ENCODE results near the gene PCDHGB3.

Gene PCDHGB3

GRCh38 chr5:141349917-141350619, 20.0 kb upstream of the PCDHGB3 start, which contains the start of gene PCDHGB1:
TSS of gene PCDHGB1 (plus strand) at chr5:141350099. CDS start at chr5:141350261, 162 bp downstream.
- ChIA-PET CTCF (interaction anchor here (0.6 to 3.2 kb wide), 13 partner anchors 8 to 214 kb away, joined by 3 to 14 read pairs (median 4); partner anchors contain the start of genes PCDHB14, PCDHGA1, PCDHGA10 and PCDHGA2), POLR2A (no interaction called here)
- TF ChIP-seq, protein P1, sequence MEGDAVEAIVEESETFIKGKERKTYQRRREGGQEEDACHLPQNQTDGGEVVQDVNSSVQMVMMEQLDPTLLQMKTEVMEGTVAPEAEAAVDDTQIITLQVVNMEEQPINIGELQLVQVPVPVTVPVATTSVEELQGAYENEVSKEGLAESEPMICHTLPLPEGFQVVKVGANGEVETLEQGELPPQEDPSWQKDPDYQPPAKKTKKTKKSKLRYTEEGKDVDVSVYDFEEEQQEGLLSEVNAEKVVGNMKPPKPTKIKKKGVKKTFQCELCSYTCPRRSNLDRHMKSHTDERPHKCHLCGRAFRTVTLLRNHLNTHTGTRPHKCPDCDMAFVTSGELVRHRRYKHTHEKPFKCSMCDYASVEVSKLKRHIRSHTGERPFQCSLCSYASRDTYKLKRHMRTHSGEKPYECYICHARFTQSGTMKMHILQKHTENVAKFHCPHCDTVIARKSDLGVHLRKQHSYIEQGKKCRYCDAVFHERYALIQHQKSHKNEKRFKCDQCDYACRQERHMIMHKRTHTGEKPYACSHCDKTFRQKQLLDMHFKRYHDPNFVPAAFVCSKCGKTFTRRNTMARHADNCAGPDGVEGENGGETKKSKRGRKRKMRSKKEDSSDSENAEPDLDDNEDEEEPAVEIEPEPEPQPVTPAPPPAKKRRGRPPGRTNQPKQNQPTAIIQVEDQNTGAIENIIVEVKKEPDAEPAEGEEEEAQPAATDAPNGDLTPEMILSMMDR (IDR thresholded peaks at IDR 0.05; ENCODE audit: control extremely low read depth, extremely low read depth, low read depth, missing control alignments), result peak; percentile 62
- peak; percentile 68 for DNase-seq (ENCODE audit: extremely low spot score)

DNA sequence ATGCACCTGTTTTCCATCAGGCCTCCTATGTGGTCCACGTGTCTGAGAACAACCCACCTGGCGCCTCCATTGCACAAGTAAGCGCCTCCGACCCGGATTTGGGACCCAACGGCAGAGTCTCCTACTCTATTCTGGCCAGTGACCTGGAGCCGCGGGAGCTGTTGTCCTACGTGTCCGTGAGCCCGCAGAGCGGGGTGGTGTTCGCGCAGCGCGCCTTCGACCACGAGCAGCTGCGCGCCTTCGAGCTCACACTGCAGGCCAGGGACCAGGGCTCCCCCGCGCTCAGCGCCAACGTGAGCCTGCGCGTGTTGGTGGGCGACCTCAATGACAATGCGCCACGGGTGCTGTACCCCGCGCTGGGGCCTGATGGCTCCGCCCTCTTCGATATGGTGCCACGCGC, 18.5 kb upstream of the PCDHGB3 start:
- TF ChIP-seq, protein P1 (IDR thresholded peaks at IDR 0.05; ENCODE audit: control extremely low read depth, extremely low read depth, low read depth, missing control alignments), result no peak
- ChIA-PET CTCF (interaction anchor here (1.1 to 3.2 kb wide), 6 partner anchors 21 to 212 kb away, joined by 3 to 14 read pairs (median 6); partner anchors contain the start of genes PCDHGA1, PCDHGA10 and TAF7), POLR2A (no interaction called here)
- no peak for DNase-seq (ENCODE audit: extremely low spot score)

DNA sequence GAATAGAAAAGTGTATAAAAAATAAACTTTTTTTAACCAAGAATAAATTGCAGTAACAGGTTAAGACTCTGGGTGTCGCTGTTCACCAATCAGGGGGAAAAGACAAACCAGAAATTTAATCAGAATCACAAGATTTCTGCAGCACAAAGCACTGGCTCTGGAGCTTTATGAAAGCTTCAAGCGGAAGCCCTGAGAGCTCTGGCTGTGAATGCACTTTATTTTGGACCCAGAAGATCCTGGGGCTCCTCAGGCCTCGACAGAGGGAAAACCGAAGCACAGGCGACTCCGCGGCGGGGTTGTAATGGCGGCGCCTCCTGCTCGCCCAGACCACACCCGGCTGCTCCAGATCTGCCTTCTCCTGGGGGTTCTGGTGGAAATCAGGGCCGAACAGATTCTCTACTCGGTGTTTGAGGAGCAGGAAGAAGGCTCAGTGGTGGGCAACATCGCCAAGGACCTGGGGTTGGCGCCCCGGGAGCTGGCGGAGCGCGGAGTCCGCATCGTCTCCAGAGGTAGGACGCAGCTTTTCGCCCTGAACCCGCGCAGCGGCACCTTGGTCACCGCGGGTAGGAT, 15.1 kb upstream of the PCDHGB3 start, which contains the start of gene PCDHGA4:
Gene PCDHGA4, plus strand, starts transcription at position 122 of the 570 bp plus-strand sequence. Its CDS starts 87 bp downstream, at position 209.
- ChIA-PET CTCF (interaction anchor here (0.9 to 2.5 kb wide), 10 partner anchors 9 to 209 kb away, joined by 3 to 12 read pairs (median 4); partner anchors contain the start of genes PCDHGA1, PCDHGA10, PCDHGA5 and PCDHGB3), POLR2A (no interaction called here)
- TF ChIP-seq, protein P1 (IDR thresholded peaks at IDR 0.05; ENCODE audit: control extremely low read depth, extremely low read depth, low read depth, missing control alignments), result peak; percentile 44
- DNase-seq (ENCODE audit: extremely low spot score), result no peak

- TF ChIP-seq, protein P1 (IDR thresholded peaks at IDR 0.05; ENCODE audit: control extremely low read depth, extremely low read depth, low read depth, missing control alignments), result no peak
- CTCF ChIA-PET, result interaction anchor here (0.9 to 2.5 kb wide), 11 partner anchors 9 to 208 kb away, joined by 3 to 12 read pairs (median 4); partner anchors contain the start of genes PCDHGA1, PCDHGA10, PCDHGA5 and PCDHGB3
- POLR2A ChIA-PET, result no interaction called here
- DNase-seq (ENCODE audit: extremely low spot score), result no peak
Observed at GRCh38 chr5:141355641-141356040, 14.4 kb upstream of the PCDHGB3 start.

- ChIA-PET CTCF (interaction anchor here (0.9 to 2.5 kb wide), 7 partner anchors 8 to 208 kb away, joined by 3 to 10 read pairs (median 4); partner anchors contain the start of genes PCDHGA10 and PCDHGA5), POLR2A (no interaction called here)
- TF ChIP-seq, protein P1 (IDR thresholded peaks at IDR 0.05; ENCODE audit: control extremely low read depth, extremely low read depth, low read depth, missing control alignments), result no peak
- DNase-seq (ENCODE audit: extremely low spot score), result no peak
Observed at GRCh38 chr5:141356133-141356532, 13.9 kb upstream of the PCDHGB3 start.

- POLR2A ChIA-PET, result no interaction called here
- no peak for DNase-seq (ENCODE audit: extremely low spot score)
- TF ChIP-seq, protein P1 (IDR thresholded peaks at IDR 0.05; ENCODE audit: control extremely low read depth, extremely low read depth, low read depth, missing control alignments), result no peak
- CTCF ChIA-PET, result interaction anchor here (2.9 kb wide), 1 partner anchor 201 kb away, joined by 9 read pairs; no protein-coding TSS in a partner anchor
Observed at GRCh38 chr5:141356950-141357349, 13.1 kb upstream of the PCDHGB3 start.

Measured in GM10248 (cell line).